ENCODE results near the gene EPHB4. TPM values are rescaled to one million over a fixed set of nuclear protein-coding genes. Genes with fewer than 3 reads are reported as not detected.

EPHB4 gene
- total and polyA plus RNA-seq, 2 of the 8 experiments (the other 6 are each of a cell fraction or from before 2014, with no cell fraction given): 85.0 to 113 TPM

GRCh38 chr7:100806276-100806675 lies 21.0 kb downstream of the EPHB4 start:
- Histone ChIP-seq H4K8ac (ENCODE audit: extremely low read depth, insufficient read depth, low read length) (no peak overlapping the region), H3K4me3 (ENCODE audit: extremely low read depth in 1 of 4, insufficient read depth in 2 of 4, low read depth in 3 of 4, low read length in 4 of 4) (no peak overlapping the region), H3K23me2 (ENCODE audit: low read depth, low read length) (no peaks in the 10 kb centered on the region), H3K27me3 (replicated peaks in 1 of 4; ENCODE audit: control insufficient read depth in 3 of 4, extremely low read depth in 1 of 4, insufficient read depth in 3 of 4, low read length in 3 of 4) (no peaks in the 10 kb centered on the region), H2AFZ (ENCODE audit: low read length) (no peak overlapping the region), H3K36me3 (ENCODE audit: control insufficient read depth in 2 of 4, insufficient read depth in 4 of 4, low read length in 3 of 4) (peaks cover 36 to 84% (median 56%) of the 10 kb centered on the region in 4 experiments), H3K79me2 (ENCODE audit: control insufficient read depth in 1 of 2, insufficient read depth in 2 of 2, low read length in 2 of 2) (no peaks in the 10 kb centered on the region), H3K4me2 (ENCODE audit: insufficient read depth in 1 of 2, low read depth in 2 of 2, low read length in 2 of 2) (no peak overlapping the region), H2BK120ac (replicated peaks; ENCODE audit: low read depth, low read length) (no peak overlapping the region), H3K4ac (replicated peaks; ENCODE audit: insufficient read length, low read depth, low read length) (no peak overlapping the region), H4K91ac (replicated peaks; ENCODE audit: insufficient read length, low read length) (no peak overlapping the region), H3K18ac (ENCODE audit: extremely low read depth, low read length) (no peak overlapping the region), H2BK15ac (ENCODE audit: low read length) (no peak overlapping the region), H4K20me1 (replicated peaks in 1 of 2; ENCODE audit: control insufficient read depth in 1 of 2, insufficient read depth in 2 of 2, low read length in 2 of 2) (peaks cover 4 to 6% of the 10 kb centered on the region in 2 experiments), H2AK5ac (ENCODE audit: low read depth, low read length) (no peak overlapping the region), H2BK5ac (ENCODE audit: low read depth, low read length) (no peak overlapping the region), H2BK12ac (ENCODE audit: low read depth, low read length) (no peak overlapping the region), H3K23ac (ENCODE audit: insufficient read length) (no peak overlapping the region), H3K79me1 (ENCODE audit: low read depth, low read length) (no peaks in the 10 kb centered on the region), H3K4me1 (replicated peaks in 1 of 4; ENCODE audit: control insufficient read depth in 3 of 4, insufficient read depth in 4 of 4, low read length in 3 of 4) (peaks cover 0 to 4% (median 2%) of the 10 kb centered on the region in 4 experiments; a peak in 4 of 7 replicates), H4K5ac (ENCODE audit: insufficient read length, low read depth, low read length) (no peak overlapping the region), H3K9me3 (ENCODE audit: insufficient read depth in 2 of 2, low read depth in 1 of 2, low read length in 1 of 2) (no peaks in the 10 kb centered on the region), H3K56ac (replicated peaks; ENCODE audit: insufficient read length, low read depth, low read length) (no peak overlapping the region), H3K14ac (ENCODE audit: insufficient read length) (no peak overlapping the region), H2BK20ac (ENCODE audit: low read length) (no peak overlapping the region), H3K27ac (ENCODE audit: low read depth, low read length) (no peak overlapping the region), H3K9ac (replicated peaks in 1 of 4; ENCODE audit: extremely low read depth in 1 of 4, low read depth in 3 of 4, low read length in 3 of 4) (no peak overlapping the region)
- POLR2A ChIA-PET (ENCODE audit: partially characterized antibody): interaction anchor here (0.6 to 10.3 kb wide), 12 partner anchors 8 to 267 kb away, joined by 3 to 124 read pairs (median 4); partner anchors contain the start of genes EPHB4, SLC12A9 and SRRT
- TF ChIP-seq GTF2F1 (IDR thresholded peaks at IDR 0.05; ENCODE audit: borderline replicate concordance, low read depth, low read length): no peak
- TF ChIP-seq TBP (IDR thresholded peaks at IDR 0.05; ENCODE audit: low read depth, low read length): no peak
- TF ChIP-seq USF2 (IDR thresholded peaks at IDR 0.05; ENCODE audit: low read length): no peak
- TF ChIP-seq E2F6 (IDR thresholded peaks at IDR 0.05): no peak
- TF ChIP-seq RBBP5 (IDR thresholded peaks at IDR 0.05; ENCODE audit: borderline replicate concordance, low read depth, low read length): no peak
- no peak for TF ChIP-seq POLR2AphosphoS5 (IDR thresholded peaks at IDR 0.05; ENCODE audit: low read depth, low read length)
- TF ChIP-seq JUN (IDR thresholded peaks at IDR 0.05; ENCODE audit: low read depth, low read length): no peak
- no peak for TF ChIP-seq EZH2 (IDR thresholded peaks at IDR 0.05; ENCODE audit: low read depth, low read length, severe bottlenecking)
- TF ChIP-seq HDAC6 (IDR thresholded peaks at IDR 0.05; ENCODE audit: low read depth, low read length): no peak
- no peak for TF ChIP-seq SAP30 (IDR thresholded peaks at IDR 0.05; ENCODE audit: insufficient read depth, insufficient replicate concordance, low read length)
- no peak for DNase-seq (ENCODE audit: low read depth in 1 of 2, low spot score in 2 of 2)
- CTCF ChIA-PET (ENCODE audit: partially characterized antibody): interaction anchor here (0.9 to 13.2 kb wide), 8 partner anchors 7 to 101 kb away, joined by 3 to 215 read pairs (median 4); partner anchors contain the start of gene SLC12A9
- 98% methylated on average over 7 of the region's 9 CpGs; no CpG with 5 or more reads in 1 of the 2 experiments for WGBS, 2 experiments (ENCODE audit: extremely low coverage in 1 of 2, insufficient coverage in 1 of 2, insufficient read length in 1 of 2, insufficient replicate concordance in 2 of 2, low coverage in 1 of 2, low lambda C conversion rate in 2 of 2, missing lambda C conversion rate in 1 of 2)
- no peak for FAIRE-seq

Data from H1 (cell line).